A549 treated with RU486 at 1 μM for 4 hours (cell line): ENCODE data around the gene LRRC10B. TPM values are rescaled to one million over a fixed set of nuclear protein-coding genes. Genes with fewer than 3 reads are reported as not detected.

ENCODE experiments used
- total RNA-seq: library from RNA; stranded (reverse); fragments of 200-300 nt; extraction: Qiagen RNA extraction; gene quantifications from 5 replicates; pipeline ENCODE4 v1.2.3, GENCODE V29; 2022; ENCODE audit warnings: low read depth

The LRRC10B gene
- total RNA-seq = 0.11 to 0.24 TPM (median 0.15 TPM) in 5 replicates

GRCh38 chr11:61507962-61508861, at the start of gene LRRC10B:
Gene LRRC10B, plus strand, starts transcription at chr11:61508749. Its CDS starts 250 bp downstream, at chr11:61508999.

Other genes with a start within 250 kb of the LRRC10B start
- 0.50 to 0.81 TPM (median 0.74 TPM) in 5 replicates for gene VWCE, start 213.4 kb upstream of the LRRC10B start, total RNA-seq
- gene DDB1, start 175.6 kb upstream of the LRRC10B start, total RNA-seq = 161 to 177 TPM (median 173 TPM) in 5 replicates
- gene TKFC, start 175.5 kb upstream of the LRRC10B start, total RNA-seq = 45.2 to 73.8 TPM (median 68.8 TPM) in 5 replicates
- 32.7 to 50.3 TPM (median 44.9 TPM) in 5 replicates for gene CYB561A3, start 146.9 kb upstream of the LRRC10B start, total RNA-seq
- 84.6 to 121 TPM (median 112 TPM) in 5 replicates for gene TMEM138, start 146.4 kb upstream of the LRRC10B start, total RNA-seq
- gene TMEM216, start 116.2 kb upstream of the LRRC10B start, total RNA-seq = 16.5 to 20.1 TPM (median 16.7 TPM) in 5 replicates
- gene CPSF7, start 78.8 kb upstream of the LRRC10B start, total RNA-seq = 66.7 to 74.7 TPM (median 71.1 TPM) in 5 replicates
- 35.7 to 55.4 TPM (median 41.9 TPM) in 5 replicates for gene SDHAF2, start 78.6 kb upstream of the LRRC10B start, total RNA-seq
- 0.71 to 1.4 TPM (median 0.88 TPM) in 5 replicates for gene SYT7, start 72.3 kb downstream of the LRRC10B start, total RNA-seq
- 3.7 to 6.4 TPM (median 5.9 TPM) in 5 replicates for gene DAGLA, start 171.6 kb downstream of the LRRC10B start, total RNA-seq
- 14.8 to 23.0 TPM (median 19.8 TPM) in 5 replicates for gene MYRF, start 243.9 kb downstream of the LRRC10B start, total RNA-seq